HG03442 (cell line): ENCODE measurements around the gene RAD23B.

ENCODE experiments used
- ATAC-seq: cut with Tn5 transposase; IDR thresholded peaks from one replicate; pipeline ENCODE4 v1.9.1; 2021; ENCODE audit warnings: mild to moderate bottlenecking, moderate library complexity; ENCODE audit not compliant: unreplicated experiment

The RAD23B gene

DNA sequence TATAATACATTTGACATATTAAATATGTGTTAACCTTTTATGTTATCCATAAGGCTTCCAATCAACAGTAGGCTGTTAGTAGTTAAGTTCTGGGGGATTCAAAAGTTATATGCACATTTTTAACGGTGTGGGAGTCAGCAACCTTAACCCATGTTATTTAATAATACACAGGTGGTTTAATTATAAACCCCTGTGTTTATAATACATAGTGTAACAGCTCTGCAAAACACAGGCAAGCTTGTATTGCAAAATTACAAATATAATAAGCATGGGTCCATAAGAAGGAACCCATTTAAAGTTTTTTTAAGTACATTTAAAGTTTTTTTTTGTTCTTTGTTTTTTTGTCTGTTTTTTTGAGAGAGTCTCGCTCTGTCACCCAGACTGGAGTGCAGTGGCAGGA lies 14.5 kb upstream of the RAD23B start:
- ATAC-seq: no peak

- no peak for ATAC-seq
Observed at GRCh38 chr9:107269254-107269653, 13.8 kb upstream of the RAD23B start.

DNA sequence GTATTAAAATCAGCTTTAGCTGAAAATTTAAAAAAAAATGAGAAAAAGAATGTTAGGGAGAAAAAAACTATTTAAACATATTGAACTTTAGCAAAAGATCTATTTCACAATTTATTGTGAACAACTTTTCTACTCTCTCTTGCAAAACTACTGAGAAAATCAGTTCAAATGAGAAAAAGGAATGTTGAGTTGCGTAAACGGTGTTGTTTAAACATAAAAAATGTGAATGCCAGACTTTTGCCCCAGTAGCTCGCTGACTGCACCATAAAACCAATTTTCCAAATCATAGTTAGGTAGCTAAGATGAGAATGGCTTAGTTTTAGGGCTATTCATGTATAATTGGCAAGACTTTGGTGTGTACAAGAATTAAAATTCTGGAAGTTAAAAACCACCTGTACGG lies 13.4 kb upstream of the RAD23B start:
- no peak for ATAC-seq

DNA sequence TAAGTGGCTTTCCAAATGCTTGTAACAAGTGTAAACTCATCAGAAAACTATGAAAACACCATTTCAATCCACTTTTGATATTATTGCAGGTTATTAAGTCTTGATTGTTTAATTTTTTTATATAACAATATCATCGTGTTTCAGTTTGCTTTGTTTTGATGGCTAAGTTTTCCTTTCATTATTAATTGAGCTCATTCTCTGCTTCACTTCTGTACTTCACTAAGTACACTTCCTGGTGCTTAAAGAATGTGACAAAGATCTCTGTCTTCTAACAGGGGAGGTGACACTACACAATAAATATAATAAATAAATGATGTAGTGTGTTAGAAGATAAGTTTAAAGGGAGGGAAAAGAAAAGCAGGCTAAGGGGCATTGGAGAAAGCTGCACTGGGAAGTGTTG lies 13.0 kb upstream of the RAD23B start:
- ATAC-seq: no peak

DNA sequence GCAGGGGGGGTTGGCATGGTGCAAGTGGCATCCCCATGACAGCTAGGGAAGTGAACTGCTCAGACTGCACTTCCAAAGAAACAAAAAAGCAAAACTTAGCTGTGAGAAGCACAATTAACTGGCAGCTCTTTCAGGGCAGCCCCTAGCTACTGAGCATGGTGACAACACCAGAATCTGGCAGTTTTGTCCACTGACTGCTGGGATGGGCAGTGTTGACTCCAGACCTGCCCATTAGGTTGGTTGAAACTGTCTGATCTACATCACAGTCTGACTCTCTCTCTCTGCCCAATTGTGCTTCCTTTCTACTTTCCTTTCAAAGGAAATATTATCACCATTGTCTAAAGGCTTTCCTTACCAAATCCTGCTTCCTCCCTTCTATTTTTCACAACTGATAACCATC lies 12.5 kb upstream of the RAD23B start:
- no peak for ATAC-seq

DNA sequence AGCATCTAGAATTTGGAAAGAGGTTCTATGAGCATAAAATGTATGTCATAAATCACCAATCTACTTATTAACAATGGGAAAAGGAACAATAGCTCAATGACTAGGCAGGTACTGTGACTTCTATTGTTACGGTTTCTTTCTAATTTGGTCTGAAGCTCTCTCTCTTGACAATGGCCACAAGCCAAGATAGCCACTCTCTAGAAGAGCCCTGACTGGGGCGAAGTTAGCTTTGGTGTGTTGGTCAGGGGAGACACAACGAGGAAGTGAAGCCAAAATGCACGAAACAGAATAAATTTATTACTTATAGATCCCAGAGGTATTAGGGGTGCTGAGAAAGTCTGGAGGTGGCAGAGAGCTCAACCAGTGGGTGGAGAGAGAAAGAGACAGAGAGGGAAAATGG lies 9.4 kb upstream of the RAD23B start:
- ATAC-seq: no peak

- ATAC-seq: no peak
Observed at GRCh38 chr9:107274096-107274495, 9.0 kb upstream of the RAD23B start.

DNA sequence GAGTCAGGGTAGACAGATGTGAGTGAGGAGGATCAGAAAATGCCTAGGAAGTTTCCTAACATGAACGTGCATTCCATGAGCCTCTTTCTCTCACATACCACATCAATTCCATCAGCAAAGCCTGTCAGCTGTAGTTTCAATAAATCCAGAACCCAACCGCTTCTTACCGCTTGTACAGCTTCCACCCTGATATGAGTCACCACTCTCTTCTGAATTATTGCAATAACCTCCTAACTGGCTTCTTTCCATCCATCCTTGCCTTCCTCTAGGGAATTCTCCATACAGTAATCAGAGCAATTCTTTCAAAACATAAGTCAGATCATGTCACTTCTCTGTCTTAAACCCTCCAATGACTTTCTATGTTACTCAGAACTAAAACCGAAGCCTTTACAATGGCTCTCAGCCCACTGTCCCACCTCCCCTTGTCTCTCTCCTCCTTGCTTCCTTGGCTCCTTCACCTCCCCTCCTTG lies 8.1 kb upstream of the RAD23B start:
- no peak for ATAC-seq

DNA sequence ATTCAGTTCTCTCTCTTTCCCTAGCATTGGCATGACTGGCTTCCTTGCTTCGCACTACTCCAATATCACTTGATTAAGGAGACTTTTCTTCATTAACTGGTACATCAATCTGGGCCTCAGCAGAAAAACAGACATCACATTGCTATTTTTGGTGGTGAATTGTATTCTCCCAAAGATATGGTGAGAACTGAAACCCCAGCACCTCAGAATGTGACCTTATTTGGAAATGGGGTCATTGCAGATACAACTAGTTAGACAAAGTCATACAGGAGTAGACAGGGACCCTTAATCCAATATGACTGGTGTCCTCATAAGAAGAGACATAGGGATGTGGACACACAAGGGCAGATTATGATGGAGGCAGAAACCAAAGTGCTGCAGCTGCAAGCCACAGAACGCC lies 7.5 kb upstream of the RAD23B start:
- no peak for ATAC-seq

DNA sequence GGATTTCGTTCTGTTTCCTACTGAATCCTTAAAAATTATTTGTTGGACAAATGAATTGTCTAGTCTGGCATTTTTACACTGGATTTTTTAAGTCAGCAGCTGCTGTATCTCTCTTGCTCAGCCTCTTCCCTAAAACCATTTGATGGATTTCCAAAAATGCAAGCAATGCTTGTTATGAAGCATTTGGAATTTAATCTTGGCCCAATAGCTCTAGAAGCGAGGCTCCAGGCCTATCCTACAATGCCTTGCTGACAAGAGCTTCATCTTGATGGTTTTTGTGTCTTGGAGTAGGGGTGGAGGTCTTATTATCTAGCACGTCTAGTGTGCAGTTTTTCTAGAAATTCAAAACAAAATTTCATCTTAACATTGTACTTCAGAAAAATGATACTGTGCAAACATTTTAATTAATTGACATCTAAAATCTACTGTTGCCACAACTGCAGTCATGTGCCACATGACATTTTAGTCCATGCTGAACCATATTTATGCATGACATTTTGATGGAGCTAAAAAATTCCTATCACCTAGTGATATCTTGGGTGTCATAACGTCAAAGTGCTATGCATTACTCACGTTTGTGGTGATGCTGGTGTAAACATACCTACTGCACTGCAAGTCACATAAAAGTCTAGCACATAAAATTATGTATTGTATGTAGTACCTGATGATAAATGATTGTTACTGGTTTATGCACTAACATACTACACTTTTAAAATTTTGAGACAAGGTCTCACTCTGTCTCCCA lies 5.9 kb upstream of the RAD23B start:
- no peak for ATAC-seq

DNA sequence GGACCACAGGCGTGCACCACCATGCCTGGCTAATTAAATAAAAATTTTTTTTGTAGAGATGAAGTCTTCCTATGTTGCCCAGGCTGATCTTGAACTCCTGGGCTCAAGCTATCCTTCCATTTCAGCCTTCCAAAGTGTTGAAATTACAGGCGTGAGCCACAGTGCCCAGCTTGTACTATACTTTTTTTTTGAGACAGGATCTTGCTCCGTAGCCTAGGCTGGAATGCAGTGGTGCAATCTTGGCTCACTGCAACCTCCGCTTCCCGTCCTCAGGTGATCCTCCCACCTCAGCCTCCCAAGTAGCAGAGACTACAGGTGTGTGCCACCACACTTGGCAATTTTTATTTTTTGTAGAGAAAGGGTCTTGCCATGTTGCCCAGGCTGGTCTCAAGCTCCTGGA lies 5.3 kb upstream of the RAD23B start:
- no peak for ATAC-seq

DNA sequence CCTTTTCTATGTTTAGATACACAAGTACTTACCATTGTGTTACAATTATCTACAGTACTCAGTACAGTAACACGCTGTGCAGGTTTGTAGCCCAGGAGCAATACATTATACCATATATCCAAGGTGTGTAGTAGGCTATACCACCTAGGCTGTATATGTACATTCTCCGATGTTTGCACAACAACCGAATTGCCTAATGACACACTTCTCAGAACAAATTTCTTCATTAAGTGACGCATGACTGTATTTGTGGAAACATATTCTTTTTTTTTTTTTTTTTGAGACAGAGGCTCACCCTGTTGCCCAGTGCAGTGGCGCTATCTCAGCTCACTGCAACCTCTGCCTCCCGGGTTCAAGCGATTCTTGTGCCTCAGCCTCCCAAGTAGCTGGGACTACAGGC lies 4.0 kb upstream of the RAD23B start:
- no peak for ATAC-seq

- ATAC-seq: no peak
Observed at GRCh38 chr9:107280543-107280942, 2.5 kb upstream of the RAD23B start.

DNA sequence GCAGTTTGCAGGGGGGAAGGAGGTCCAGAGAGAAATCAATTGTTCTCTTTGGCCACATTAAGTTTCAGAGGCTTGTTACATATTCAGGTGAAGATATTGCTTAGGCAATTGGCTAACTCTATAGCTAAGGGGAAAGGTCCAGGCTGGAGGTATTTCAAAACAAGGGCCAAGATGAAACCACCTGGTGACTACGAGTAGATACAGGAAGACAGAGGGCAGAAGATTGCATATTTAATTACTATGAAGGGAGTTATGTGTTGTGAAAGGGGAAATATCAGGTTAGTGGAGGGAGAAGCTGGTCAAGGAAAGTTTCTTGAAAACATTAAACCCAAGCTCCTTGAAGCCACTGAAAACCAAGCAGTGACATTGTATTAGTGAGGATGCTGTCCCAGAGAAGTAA lies 1.9 kb upstream of the RAD23B start:
- ATAC-seq: no peak

- no peak for ATAC-seq
Observed at GRCh38 chr9:107281922-107282667, 984 bp upstream of the RAD23B start.

DNA sequence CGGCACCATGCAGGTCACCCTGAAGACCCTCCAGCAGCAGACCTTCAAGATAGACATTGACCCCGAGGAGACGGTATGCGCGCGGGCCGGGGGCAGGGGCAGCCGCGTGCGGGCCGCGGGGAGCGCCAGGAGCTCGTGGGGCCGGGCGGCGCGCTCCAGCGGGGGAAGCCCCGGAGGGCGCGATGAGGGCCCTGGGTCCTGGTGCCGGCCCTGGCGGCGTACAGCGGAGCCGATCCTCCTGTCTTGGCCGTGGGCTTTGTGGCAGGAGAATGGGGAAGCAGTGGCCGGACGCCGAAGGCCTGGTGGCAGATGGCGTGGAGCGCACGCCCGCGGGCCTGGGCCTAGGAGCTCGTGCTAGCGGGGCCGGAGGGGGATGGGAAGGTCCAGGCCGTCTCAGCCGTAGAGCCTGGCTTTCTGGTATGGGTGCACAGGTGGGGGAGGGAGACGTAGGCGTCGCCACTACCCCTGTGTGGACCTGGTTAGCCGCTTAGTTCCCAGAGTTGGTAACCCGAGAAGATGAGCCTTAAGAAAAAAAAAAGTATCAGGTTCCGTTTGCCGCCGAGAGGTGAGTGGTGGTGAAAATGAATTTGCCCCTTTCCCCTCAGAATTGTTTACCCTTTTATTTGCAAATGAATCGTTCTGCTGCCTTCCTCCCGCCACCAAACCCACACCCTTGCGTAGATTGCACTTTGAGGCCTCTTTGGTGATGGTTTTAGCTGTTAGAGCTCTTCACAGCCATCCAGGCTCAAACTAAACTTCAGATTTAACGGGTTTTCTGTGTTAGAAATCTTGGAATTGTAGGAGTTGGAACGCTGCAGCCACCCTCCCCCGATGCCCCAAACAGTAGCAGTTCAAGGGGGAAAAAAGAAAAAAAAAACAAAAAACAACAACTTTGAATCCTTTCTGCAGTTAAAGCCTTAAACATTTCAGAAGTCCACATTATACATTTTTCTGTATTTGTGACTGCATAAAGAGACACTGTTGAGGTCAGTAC lies 841 bp downstream of the RAD23B start:
- peak; percentile 38 for ATAC-seq

GRCh38 chr9:107284636-107285035 lies 1.6 kb downstream of the RAD23B start:
- ATAC-seq: no peak

GRCh38 chr9:107285286-107285685 lies 2.2 kb downstream of the RAD23B start:
- ATAC-seq: no peak

DNA sequence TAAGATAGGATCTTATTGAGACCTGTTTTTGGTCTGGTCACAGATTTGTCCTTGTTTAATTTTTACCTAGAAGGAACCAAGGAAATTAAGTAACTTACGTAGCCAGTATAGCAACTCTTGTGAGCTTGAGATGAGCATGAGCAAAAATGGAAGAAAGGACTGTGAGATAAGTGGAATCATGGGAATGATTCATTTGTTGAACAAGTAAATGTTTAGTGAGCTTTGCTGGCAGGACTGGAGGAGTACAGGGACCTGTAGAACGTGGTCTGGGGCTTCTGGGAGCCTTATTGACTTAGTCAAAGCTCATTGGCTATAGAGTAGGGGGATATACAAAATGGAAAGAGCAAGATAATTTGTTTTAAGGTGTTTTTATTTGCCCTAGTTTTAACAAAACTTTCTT lies 3.0 kb downstream of the RAD23B start:
- no peak for ATAC-seq

DNA sequence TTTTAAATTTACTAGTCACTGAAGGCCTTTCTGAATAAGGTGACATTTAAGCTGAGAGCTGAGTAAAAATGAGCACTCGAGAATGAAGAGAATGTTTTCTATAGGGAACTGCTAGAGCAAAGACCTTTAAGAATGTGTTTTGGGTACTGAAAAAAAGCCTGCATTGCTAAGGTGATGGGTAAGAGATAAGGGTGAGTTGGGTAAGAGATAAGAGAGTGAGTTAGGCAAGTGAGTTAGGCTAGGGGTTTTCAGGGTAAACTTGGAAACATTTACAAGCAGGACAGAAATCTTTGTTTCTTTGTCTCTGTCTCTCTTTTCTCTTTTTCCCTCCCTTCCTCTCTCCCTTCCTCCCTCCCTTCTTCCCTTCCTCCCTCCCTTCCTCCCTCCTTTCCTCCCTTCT lies 5.6 kb downstream of the RAD23B start:
- ATAC-seq: no peak

DNA sequence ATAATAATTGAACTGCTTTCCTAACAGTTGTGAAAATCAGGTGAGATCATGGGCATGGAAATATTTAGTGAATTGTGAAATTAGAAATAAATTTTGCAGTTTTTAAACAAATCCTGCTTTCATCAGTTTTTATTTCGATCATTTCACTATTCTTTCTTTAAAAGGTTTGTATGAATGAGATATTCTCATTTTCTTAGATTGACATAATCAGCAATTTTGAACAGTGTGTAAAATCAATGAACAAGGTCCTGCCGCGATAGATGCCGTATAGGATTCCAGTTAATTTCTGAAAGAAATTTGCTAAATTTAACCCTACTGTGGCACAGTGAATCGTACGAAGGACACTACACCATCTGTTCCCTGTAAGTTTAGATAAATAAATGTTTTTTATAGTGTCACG lies 7.5 kb downstream of the RAD23B start:
- ATAC-seq: no peak
